ENCODE results near the gene SMG5.

DNA sequence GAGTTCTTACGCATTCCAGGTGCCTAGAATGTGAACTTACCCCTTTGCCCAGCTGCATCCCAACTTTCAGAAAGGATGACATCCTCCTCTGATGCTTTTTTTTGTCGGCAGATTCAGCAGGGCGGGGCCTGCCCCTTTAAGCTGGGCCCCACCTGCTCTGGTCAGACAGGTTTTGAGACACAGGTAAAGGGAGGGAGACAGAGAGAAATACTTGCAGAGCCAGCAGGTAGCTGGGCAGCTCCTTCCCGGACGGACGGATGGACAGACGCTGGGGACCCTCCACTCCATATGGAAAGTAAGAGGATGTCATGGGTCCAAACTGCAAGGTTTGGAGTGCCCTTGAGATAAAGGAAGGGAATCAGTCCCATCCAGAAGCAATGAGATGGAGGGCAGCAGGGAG is 1.5 kb upstream of the SMG5 start, which contains the start of gene TMEM79:
- TF ChIP-seq EZH2phosphoT487 (conservative IDR thresholded peaks at IDR 0.05; ENCODE audit: low read length): no peak
- TF ChIP-seq, protein P1, sequence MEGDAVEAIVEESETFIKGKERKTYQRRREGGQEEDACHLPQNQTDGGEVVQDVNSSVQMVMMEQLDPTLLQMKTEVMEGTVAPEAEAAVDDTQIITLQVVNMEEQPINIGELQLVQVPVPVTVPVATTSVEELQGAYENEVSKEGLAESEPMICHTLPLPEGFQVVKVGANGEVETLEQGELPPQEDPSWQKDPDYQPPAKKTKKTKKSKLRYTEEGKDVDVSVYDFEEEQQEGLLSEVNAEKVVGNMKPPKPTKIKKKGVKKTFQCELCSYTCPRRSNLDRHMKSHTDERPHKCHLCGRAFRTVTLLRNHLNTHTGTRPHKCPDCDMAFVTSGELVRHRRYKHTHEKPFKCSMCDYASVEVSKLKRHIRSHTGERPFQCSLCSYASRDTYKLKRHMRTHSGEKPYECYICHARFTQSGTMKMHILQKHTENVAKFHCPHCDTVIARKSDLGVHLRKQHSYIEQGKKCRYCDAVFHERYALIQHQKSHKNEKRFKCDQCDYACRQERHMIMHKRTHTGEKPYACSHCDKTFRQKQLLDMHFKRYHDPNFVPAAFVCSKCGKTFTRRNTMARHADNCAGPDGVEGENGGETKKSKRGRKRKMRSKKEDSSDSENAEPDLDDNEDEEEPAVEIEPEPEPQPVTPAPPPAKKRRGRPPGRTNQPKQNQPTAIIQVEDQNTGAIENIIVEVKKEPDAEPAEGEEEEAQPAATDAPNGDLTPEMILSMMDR (IDR thresholded peaks at IDR 0.05; ENCODE audit: insufficient read depth, low read length, poor library complexity, severe bottlenecking): no peak

All from SU-DHL-6 (cell line).